Measurements from ENCODE around the gene B4GALT4. TPM values are rescaled to one million over a fixed set of nuclear protein-coding genes. Genes with fewer than 3 reads are reported as not detected.

B4GALT4 gene
- total RNA-seq, 2 donors from 2014 or later, result 141 to 145 TPM

DNA sequence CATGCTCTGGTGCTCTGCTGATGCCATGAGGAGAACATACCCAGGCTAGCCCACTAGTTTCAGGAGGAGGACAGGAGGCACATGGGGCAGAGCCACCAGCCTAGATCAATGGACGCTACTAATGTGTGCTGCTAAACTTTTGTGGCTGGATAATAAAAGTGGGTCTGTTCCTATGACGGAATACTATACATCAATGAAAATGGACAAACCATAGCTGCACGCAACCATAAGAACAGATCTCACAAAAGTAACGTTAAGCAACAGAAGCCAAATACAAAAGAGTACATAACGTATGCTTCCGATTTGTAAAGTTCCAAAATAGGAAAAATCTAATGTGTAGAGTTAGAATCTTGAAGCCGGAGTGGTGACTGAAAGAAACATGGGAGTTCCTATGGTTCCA, 11.5 kb downstream of the B4GALT4 start:
- Histone ChIP-seq H3K4me3 (ENCODE audit: low read length) (no peak overlapping the region), H3K27me3 (ENCODE audit: control insufficient read depth, insufficient read depth, low read length, poor library complexity, severe bottlenecking) (no peaks in the 10 kb centered on the region), H3K36me3 (ENCODE audit: control insufficient read depth, insufficient read depth, low read length) (peaks cover 94% of the 10 kb centered on the region), H3K9ac (ENCODE audit: extremely low read depth, low read length, poor library complexity, severe bottlenecking) (no peak overlapping the region), H3K9me3 (ENCODE audit: control insufficient read depth, low read length) (no peaks in the 10 kb centered on the region), H3K4me1 (ENCODE audit: control insufficient read depth, insufficient read depth, low read length) (no peaks in the 10 kb centered on the region), H3K27ac (ENCODE audit: low read depth, low read length) (no peak overlapping the region)
- H3K27me3 Mint-ChIP-seq (ENCODE audit: insufficient read depth), result no peaks in the 10 kb centered on the region
- H3K27ac Mint-ChIP-seq, result no peak overlapping the region
- no peak for TF ChIP-seq CTCF (conservative IDR thresholded peaks at IDR 0.05)
- DNase-seq, result no peak
- WGBS, 2 experiments (ENCODE audit: insufficient coverage in 1 of 2, insufficient read length in 1 of 2), result 83 to 85% methylated on average over 4 to 7 of the region's 7 CpGs
- H3K36me3 Mint-ChIP-seq (ENCODE audit: low read depth), result peaks cover 84% of the 10 kb centered on the region
- peaks cover 9% of the 10 kb centered on the region for H3K4me1 Mint-ChIP-seq
- no peaks in the 10 kb centered on the region for H3K9me3 Mint-ChIP-seq
- H3K4me3 Mint-ChIP-seq, result no peak overlapping the region

GRCh38 chr3:119228373-119229145, 12.1 kb downstream of the B4GALT4 start:
- no peak for TF ChIP-seq CTCF (conservative IDR thresholded peaks at IDR 0.05)
- WGBS, 2 experiments (ENCODE audit: insufficient coverage in 1 of 2, insufficient read length in 1 of 2), result 95 to 100% methylated on average over 1 to 2 of the region's 2 CpGs

GRCh38 chr3:119227070-119227850, 13.4 kb downstream of the B4GALT4 start:
- H3K9ac ChIP-seq (ENCODE audit: extremely low read depth, low read length, poor library complexity, severe bottlenecking), result no peak overlapping the region
- DNase-seq, result no peak
- H3K4me3 ChIP-seq (ENCODE audit: low read length), result no peak overlapping the region
- Mint-ChIP-seq H3K36me3 (ENCODE audit: low read depth) (peaks cover 86% of the 10 kb centered on the region), H3K4me3 (no peak overlapping the region), H3K4me1 (peaks cover 18% of the 10 kb centered on the region), H3K27ac (peak overlapping the region; percentile 46), H3K27me3 (ENCODE audit: insufficient read depth) (no peaks in the 10 kb centered on the region), H3K9me3 (no peaks in the 10 kb centered on the region)
- 92 to 99% methylated on average over 6 of the region's 6 CpGs for WGBS, 2 experiments (ENCODE audit: insufficient coverage in 1 of 2, insufficient read length in 1 of 2)
- no peaks in the 10 kb centered on the region for H3K27me3 ChIP-seq (ENCODE audit: control insufficient read depth, insufficient read depth, low read length, poor library complexity, severe bottlenecking)
- TF ChIP-seq CTCF (conservative IDR thresholded peaks at IDR 0.05), result no peak
- no peak overlapping the region for H3K27ac ChIP-seq (ENCODE audit: low read depth, low read length)
- H3K9me3 ChIP-seq (ENCODE audit: control insufficient read depth, low read length), result no peaks in the 10 kb centered on the region
- H3K36me3 ChIP-seq (ENCODE audit: control insufficient read depth, insufficient read depth, low read length), result peaks cover 95% of the 10 kb centered on the region
- peaks cover 3% of the 10 kb centered on the region for H3K4me1 ChIP-seq (ENCODE audit: control insufficient read depth, insufficient read depth, low read length)

More at GRCh38 chr3:119228373-119229145, 12.1 kb downstream of the B4GALT4 start:
- no peak for DNase-seq
- Mint-ChIP-seq H3K27ac (no peak overlapping the region), H3K4me1 (peaks cover 14% of the 10 kb centered on the region), H3K27me3 (ENCODE audit: insufficient read depth) (no peaks in the 10 kb centered on the region), H3K36me3 (ENCODE audit: low read depth) (peaks cover 86% of the 10 kb centered on the region), H3K9me3 (no peaks in the 10 kb centered on the region), H3K4me3 (no peak overlapping the region)
- Histone ChIP-seq H3K4me1 (ENCODE audit: control insufficient read depth, insufficient read depth, low read length) (no peaks in the 10 kb centered on the region), H3K27me3 (ENCODE audit: control insufficient read depth, insufficient read depth, low read length, poor library complexity, severe bottlenecking) (no peaks in the 10 kb centered on the region), H3K9ac (ENCODE audit: extremely low read depth, low read length, poor library complexity, severe bottlenecking) (no peak overlapping the region), H3K4me3 (ENCODE audit: low read length) (no peak overlapping the region), H3K9me3 (ENCODE audit: control insufficient read depth, low read length) (no peaks in the 10 kb centered on the region), H3K27ac (ENCODE audit: low read depth, low read length) (no peak overlapping the region), H3K36me3 (ENCODE audit: control insufficient read depth, insufficient read depth, low read length) (peaks cover 94% of the 10 kb centered on the region)

Data from endodermal cell (in vitro differentiated cells).